Stimulated activated CD4-positive, alpha-beta T cell treated with anti-CD3 and anti-CD28 coated beads, Interleukin-4, amount 100 ng/mL, for 4 hours (primary cell): Measurements from ENCODE around the gene BAIAP2.

Source experiments
- DNase-seq, 2 experiments: peaks; one replicate each; pipeline ENCODE4 v3.0.0-alpha.2; 2020

The BAIAP2 gene

GRCh38 chr17:81091774-81092517 lies 57.0 kb downstream of the BAIAP2 start:
- no peak for DNase-seq

- no peak for DNase-seq
Measured at GRCh38 chr17:81092518-81093095, 57.7 kb downstream of the BAIAP2 start.

GRCh38 chr17:81093619-81094508 lies 58.9 kb downstream of the BAIAP2 start:
- DNase-seq = no peak

- peak; percentile 70 to 87 for DNase-seq
Measured at GRCh38 chr17:81094509-81095382, 59.8 kb downstream of the BAIAP2 start.

- no peak for DNase-seq
Measured at GRCh38 chr17:81095383-81095762, 60.4 kb downstream of the BAIAP2 start.

GRCh38 chr17:81096741-81097133 lies 61.8 kb downstream of the BAIAP2 start:
- no peak for DNase-seq

GRCh38 chr17:81097134-81097942 lies 62.4 kb downstream of the BAIAP2 start:
- DNase-seq = peak; percentile 60 to 82

- DNase-seq = no peak
Measured at GRCh38 chr17:81097943-81098308, 63.0 kb downstream of the BAIAP2 start.

GRCh38 chr17:81099888-81100287 lies 64.9 kb downstream of the BAIAP2 start:
- DNase-seq = no peak

- no peak for DNase-seq
Measured at GRCh38 chr17:81100668-81101067, 65.7 kb downstream of the BAIAP2 start.

- DNase-seq = peak; percentile 82 to 85
Measured at GRCh38 chr17:81101614-81102306, 66.8 kb downstream of the BAIAP2 start.

- no peak for DNase-seq
Measured at GRCh38 chr17:81102352-81102751, 67.4 kb downstream of the BAIAP2 start.

- no peak for DNase-seq
Measured at GRCh38 chr17:81102869-81103268, 67.9 kb downstream of the BAIAP2 start.

- no peak for DNase-seq
Measured at GRCh38 chr17:81103379-81103778, 68.4 kb downstream of the BAIAP2 start.

GRCh38 chr17:81106716-81107115 lies 71.8 kb downstream of the BAIAP2 start:
- no peak for DNase-seq

GRCh38 chr17:81108220-81108619 lies 73.3 kb downstream of the BAIAP2 start:
- no peak for DNase-seq

- DNase-seq = no peak
Measured at GRCh38 chr17:81109957-81110356, 75.0 kb downstream of the BAIAP2 start.

GRCh38 chr17:81110488-81111040 lies 75.6 kb downstream of the BAIAP2 start:
- DNase-seq = no peak

- no peak for DNase-seq
Measured at GRCh38 chr17:81111066-81111465, 76.1 kb downstream of the BAIAP2 start.

GRCh38 chr17:81112450-81112849 lies 77.5 kb downstream of the BAIAP2 start:
- no peak for DNase-seq

- DNase-seq = no peak
Measured at GRCh38 chr17:81113158-81113724, 78.3 kb downstream of the BAIAP2 start.
